Transverse colon (tissue), 4 donors: Measurements from ENCODE around the gene RACGAP1. TPM values are rescaled to one million over a fixed set of nuclear protein-coding genes. Genes with fewer than 3 reads are reported as not detected.

Source experiments
- DNase-seq: peaks from one replicate; pipeline ENCODE4 v3.0.0-alpha.2; 2019
- H3K27ac ChIP-seq, 4 donors: fragments of 200-600 bp; sonication (generic); 2 replicates each; pipeline ENCODE4 v1.5.1; 2016 to 2018; ENCODE audit warnings: inconsistent platforms in 4 of 4
- H3K27me3 ChIP-seq: fragments of 200-600 bp; sonication (generic); 2 replicates; pipeline ENCODE4 v1.5.1; 2017; ENCODE audit warnings: inconsistent platforms
- H3K36me3 ChIP-seq, 4 donors: fragments of 200-600 bp; sonication (generic); 2 replicates each; pipeline ENCODE4 v1.5.1; 2017 to 2019; ENCODE audit warnings: inconsistent platforms in 4 of 4
- H3K4me1 ChIP-seq, 4 donors: fragments of 200-600 bp; sonication (generic); 2 replicates each; pipeline ENCODE4 v1.5.1; 2017 to 2020; ENCODE audit warnings: inconsistent platforms in 4 of 4
- H3K4me3 ChIP-seq, 4 donors: fragments of 200-600 bp; sonication (generic); 1 replicate in 1 of 4; 2 replicates in 3 of 4; pipeline versions ENCODE4 v1.5.1 to v1.6.1; 2017 to 2019; ENCODE audit warnings: inconsistent platforms in 4 of 4
- H3K9me3 ChIP-seq, 2 donors: fragments of 200-600 bp; sonication (generic); 2 replicates each; pipeline ENCODE4 v1.5.1; 2017 to 2019; ENCODE audit warnings: inconsistent platforms in 2 of 2
- EP300 ChIP-seq: sonication (generic); formaldehyde crosslinking; IDR thresholded peaks from one replicate; pipeline ENCODE4 v1.6.1; 2017; ENCODE audit warnings: antibody characterized with exemption, low read depth
- POLR2A ChIP-seq: fragments of 450-650 bp; IDR thresholded peaks from one replicate; pipeline ENCODE4 v1.6.1; 2016; ENCODE audit warnings: antibody characterized with exemption, mild to moderate bottlenecking, moderate library complexity
- POLR2AphosphoS5 ChIP-seq, 3 donors: sonication (generic); formaldehyde crosslinking; IDR thresholded peaks; one replicate each; pipeline ENCODE4 v1.6.1; 2016; ENCODE audit warnings: antibody characterized with exemption in 3 of 3
- WGBS, 2 donors: methylation state at CpG; one replicate each; pipeline ENCODE4 v1.1.5; 2018; ENCODE audit warnings: low coverage in 1 of 2; 5-methylcytosine and 5-hydroxymethylcytosine counted together
- in situ Hi-C, 4 donors: fragments of 200-750 bp; cut with MboI; loops; one replicate each; pipeline versions ENCODE4 v1.15.0 to v1.15.1; 2017; ENCODE audit warnings: low sequenced_read_pairs in 3 of 4, low pct_ligation_motif_present in 1 of 4, low pct_unique_long_range_greater_than_20kb in 1 of 4
- intact Hi-C: fragments of 100-400 bp; cut with DNase I; formaldehyde crosslinking; loops from one replicate; pipeline ENCODE4 v1.15.1; 2023; ENCODE audit warnings: low total_unique reads
- total RNA-seq, 4 donors: library from RNA; depleted of rRNA; stranded (reverse); fragments of >200 nt; gene quantifications; one replicate each; pipeline ENCODE4 v1.1.0, GENCODE V29; 2016
- TF ChIP-seq, protein P1 (sequence below), 5 experiments: fragments of 200-600 bp in 3 of 5; fragments of 450-650 bp in 2 of 5; sonication (generic) in 3 of 5; IDR thresholded peaks; 1 replicate in 2 of 5; 2 replicates in 3 of 5; pipeline ENCODE4 v1.5.1; 2016 to 2017; ENCODE audit warnings: antibody characterized with exemption in 5 of 5, inconsistent platforms in 3 of 5, mild to moderate bottlenecking in 2 of 5, moderate library complexity in 1 of 5

RACGAP1 gene
- total RNA-seq, 4 donors from 2014 or later, result 5.0 to 13.4 (median 9.3) TPM

GRCh38 chr12:50057000-50057841 lies 31.9 kb upstream of the RACGAP1 start, which contains the start of gene ASIC1:
ASIC1 (plus strand) TSS chr12:50057596; CDS start chr12:50058767, 1,171 bp downstream.
- Histone ChIP-seq H3K27ac (peak within 1 kb of the TSS; percentile 21 to 75 (median 65)), H3K4me3 (peak within 1 kb of the TSS; percentile 54 to 68 (median 62)), H3K4me1 (peaks cover 0 to 30% (median 20%) of the 10 kb centered on the region in 4 donors), H3K9me3 (no peaks in the 10 kb centered on the region), H3K36me3 (no peaks in the 10 kb centered on the region), H3K27me3 (peaks cover 27% of the 10 kb centered on the region)
- in situ Hi-C loops, result loop anchor here (5.0 to 25.0 kb wide), 4 partner anchors 82 to 195 kb away; partner anchors contain the start of gene AQP6 (in 2 of the 4)
- 0 to 1% methylated on average over 2 to 43 of the region's 88 CpGs for WGBS, 2 donors
- peak; percentile 60 for DNase-seq
- intact Hi-C loops, result loop anchor here (2.0 kb wide), 1 partner anchor 84 kb away; the partner anchor contains the start of gene AQP6
- no peak for TF ChIP-seq POLR2AphosphoS5 (IDR thresholded peaks at IDR 0.05)
- TF ChIP-seq, protein P1, sequence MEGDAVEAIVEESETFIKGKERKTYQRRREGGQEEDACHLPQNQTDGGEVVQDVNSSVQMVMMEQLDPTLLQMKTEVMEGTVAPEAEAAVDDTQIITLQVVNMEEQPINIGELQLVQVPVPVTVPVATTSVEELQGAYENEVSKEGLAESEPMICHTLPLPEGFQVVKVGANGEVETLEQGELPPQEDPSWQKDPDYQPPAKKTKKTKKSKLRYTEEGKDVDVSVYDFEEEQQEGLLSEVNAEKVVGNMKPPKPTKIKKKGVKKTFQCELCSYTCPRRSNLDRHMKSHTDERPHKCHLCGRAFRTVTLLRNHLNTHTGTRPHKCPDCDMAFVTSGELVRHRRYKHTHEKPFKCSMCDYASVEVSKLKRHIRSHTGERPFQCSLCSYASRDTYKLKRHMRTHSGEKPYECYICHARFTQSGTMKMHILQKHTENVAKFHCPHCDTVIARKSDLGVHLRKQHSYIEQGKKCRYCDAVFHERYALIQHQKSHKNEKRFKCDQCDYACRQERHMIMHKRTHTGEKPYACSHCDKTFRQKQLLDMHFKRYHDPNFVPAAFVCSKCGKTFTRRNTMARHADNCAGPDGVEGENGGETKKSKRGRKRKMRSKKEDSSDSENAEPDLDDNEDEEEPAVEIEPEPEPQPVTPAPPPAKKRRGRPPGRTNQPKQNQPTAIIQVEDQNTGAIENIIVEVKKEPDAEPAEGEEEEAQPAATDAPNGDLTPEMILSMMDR (IDR thresholded peaks at IDR 0.05), result peak in 2 of 5 experiments; percentile 12 to 35

DNA sequence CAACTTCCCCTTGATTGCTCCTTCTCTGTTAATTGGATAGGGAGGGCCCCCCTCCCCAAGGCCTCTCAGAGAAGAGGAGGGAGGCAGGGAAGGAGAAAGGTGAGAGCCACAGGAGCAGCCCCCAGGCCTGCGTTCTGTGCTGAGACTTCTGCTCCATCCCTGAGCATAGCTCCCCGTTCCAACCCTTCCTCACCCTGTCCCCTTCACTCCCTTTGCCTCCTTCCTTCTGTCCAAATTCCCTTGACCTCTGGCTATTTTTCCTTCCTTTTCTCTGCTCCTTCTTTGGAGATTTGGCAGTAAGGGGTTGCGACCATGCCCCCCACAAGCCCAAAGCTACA lies 31.3 kb upstream of the RACGAP1 start:
- Histone ChIP-seq H3K9me3 (no peaks in the 10 kb centered on the region), H3K36me3 (no peaks in the 10 kb centered on the region), H3K4me1 (peaks cover 0 to 30% (median 20%) of the 10 kb centered on the region in 4 donors), H3K27ac (no peak overlapping the region), H3K4me3 (peak overlapping the region in 1 of 4 donors; percentile 59), H3K27me3 (peaks cover 29% of the 10 kb centered on the region)
- DNase-seq, result no peak
- 0 to 23% methylated on average over 1 to 3 of the region's 3 CpGs for WGBS, 2 donors
- intact Hi-C loops (loop anchor here (2.0 kb wide), 1 partner anchor 84 kb away; the partner anchor contains the start of gene AQP6), in situ Hi-C loops (loop anchor here (5.0 to 25.0 kb wide), 4 partner anchors 82 to 194 kb away; partner anchors contain the start of gene AQP6 (in 2 of the 4))
- TF ChIP-seq EP300 (no peak), POLR2A (no peak), POLR2AphosphoS5 (IDR thresholded peaks at IDR 0.05) (no peak)
- TF ChIP-seq, protein P1 (IDR thresholded peaks at IDR 0.05), result no peak

GRCh38 chr12:50055831-50056638 lies 30.7 kb upstream of the RACGAP1 start:
- TF ChIP-seq POLR2A, result no peak
- TF ChIP-seq, protein P1 (IDR thresholded peaks at IDR 0.05), result peak; percentile 85 to 98 (median 95)
- Histone ChIP-seq H3K27ac (no peak overlapping the region), H3K4me3 (no peak overlapping the region), H3K9me3 (no peaks in the 10 kb centered on the region), H3K36me3 (no peaks in the 10 kb centered on the region), H3K27me3 (peaks cover 29% of the 10 kb centered on the region), H3K4me1 (peaks cover 0 to 26% (median 21%) of the 10 kb centered on the region in 4 donors)
- in situ Hi-C loops, result loop anchor here (5.0 to 25.0 kb wide), 4 partner anchors 81 to 194 kb away; partner anchors contain the start of gene AQP6 (in 2 of the 4)
- WGBS, 2 donors, result 17% methylated on average over 9 to 17 of the region's 17 CpGs
- intact Hi-C loops, result loop anchor here (2.0 kb wide), 1 partner anchor 83 kb away; the partner anchor contains the start of gene AQP6
- peak; percentile 44 for DNase-seq

DNA sequence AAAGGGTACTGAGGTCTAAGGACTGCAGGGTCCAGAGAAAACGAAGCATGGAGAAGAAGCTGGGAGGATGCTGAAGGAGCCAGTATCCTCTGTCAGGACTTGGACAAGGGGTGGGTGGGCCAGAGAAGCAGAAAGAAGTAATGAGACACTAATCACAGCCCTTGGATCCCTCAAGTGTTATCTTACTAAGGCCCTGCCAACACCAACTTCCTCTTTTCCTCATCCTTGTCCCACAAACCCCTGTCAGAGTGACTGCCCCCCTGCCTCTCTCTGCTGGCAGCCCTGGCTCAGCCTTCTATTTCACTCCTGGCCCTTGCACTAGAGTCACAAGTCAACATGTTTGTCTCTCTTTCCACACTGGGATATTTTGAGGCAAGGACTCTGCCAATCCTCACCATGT lies 28.3 kb upstream of the RACGAP1 start:
- no peak overlapping the region for H3K4me3 ChIP-seq
- intact Hi-C loops (no loop called here), in situ Hi-C loops (loop anchor here in 3 of 4 donors (5.0 to 25.0 kb wide), 3 partner anchors 79 to 191 kb away; partner anchors contain the start of gene AQP6 (in 2 of the 3))
- H3K9me3 ChIP-seq, result no peaks in the 10 kb centered on the region
- peaks cover 41% of the 10 kb centered on the region for H3K27me3 ChIP-seq
- 67 to 83% methylated on average over 1 of the region's 1 CpG for WGBS, 2 donors
- no peaks in the 10 kb centered on the region for H3K36me3 ChIP-seq
- H3K4me1 ChIP-seq, result peaks cover 5 to 34% (median 30%) of the 10 kb centered on the region in 4 donors
- DNase-seq, result no peak
- H3K27ac ChIP-seq, result no peak overlapping the region
- TF ChIP-seq POLR2A (no peak), POLR2AphosphoS5 (IDR thresholded peaks at IDR 0.05) (no peak), EP300 (no peak)
- TF ChIP-seq, protein P1 (IDR thresholded peaks at IDR 0.05), result no peak
